ENCODE measurements around the gene PURB. TPM values are rescaled to one million over a fixed set of nuclear protein-coding genes. Genes with fewer than 3 reads are reported as not detected.
A peak's percentile ranks its signal among the peaks of the same experiment; 100 is the strongest.

PURB gene
- polyA plus RNA-seq, 1 donor (not counting 4 experiments of a cell fraction or from before 2014, with no cell fraction given), result 7.7 TPM

- Histone ChIP-seq H3K79me2 (ENCODE audit: control insufficient read depth, insufficient read depth, low read length) (no peaks in the 10 kb centered on the region), H2AFZ (ENCODE audit: control insufficient read depth, low read length) (no peak overlapping the region), H3K9me1 (ENCODE audit: control insufficient read depth, extremely low read depth, insufficient read depth, low read length) (no peaks in the 10 kb centered on the region), H3K36me3 (ENCODE audit: control insufficient read depth in 2 of 2, extremely low read depth in 1 of 2, insufficient read depth in 2 of 2, low read length in 2 of 2) (no peaks in the 10 kb centered on the region), H4K20me1 (ENCODE audit: control insufficient read depth, extremely low read depth, insufficient read depth, low read length) (no peaks in the 10 kb centered on the region), H3K4me1 (ENCODE audit: control insufficient read depth, extremely low read depth, insufficient read depth, low read length) (peaks cover 3% of the 10 kb centered on the region), H3K27ac (ENCODE audit: control insufficient read depth, insufficient read depth, low read length) (no peak overlapping the region), H3K4me3 (ENCODE audit: control insufficient read depth in 2 of 3, extremely low read depth in 1 of 3, insufficient read depth in 2 of 3, low read depth in 1 of 3, low read length in 3 of 3) (no peak overlapping the region), H3K27me3 (ENCODE audit: control insufficient read depth, extremely low read depth, insufficient read depth, low read length) (no peaks in the 10 kb centered on the region), H3K4me2 (ENCODE audit: control insufficient read depth, extremely low read depth, insufficient read depth, low read depth, low read length) (no peak overlapping the region), H3K9me3 (ENCODE audit: control insufficient read depth, low read depth, low read length) (no peaks in the 10 kb centered on the region), H3K9ac (ENCODE audit: control insufficient read depth, extremely low read depth, insufficient read depth, low read length) (no peak overlapping the region)
- TF ChIP-seq CTCF (optimal IDR thresholded peaks at IDR 0.05 in 1 of 3, IDR thresholded peaks at IDR 0.05 in 1 of 3, conservative IDR thresholded peaks at IDR 0.05 in 1 of 3; ENCODE audit: extremely low read depth in 1 of 3, insufficient read depth in 2 of 3, low read length in 3 of 3) (peak in 1 of 3 experiments; percentile 13), EZH2 (IDR thresholded peaks at IDR 0.05; ENCODE audit: low read length) (no peak)
- dilution Hi-C loops (cut with MboI; ENCODE audit: extremely low pct_ligation_motif_present, low sequenced_read_pairs), result no loop called here
- DNase-seq (ENCODE audit: low read depth, low spot score) (no peak), FAIRE-seq (no peak)
Observed at GRCh38 chr7:44858161-44858560, 27.2 kb downstream of the PURB start.

- Histone ChIP-seq H4K20me1 (ENCODE audit: control insufficient read depth, extremely low read depth, insufficient read depth, low read length) (no peaks in the 10 kb centered on the region), H3K9ac (ENCODE audit: control insufficient read depth, extremely low read depth, insufficient read depth, low read length) (no peak overlapping the region), H3K79me2 (ENCODE audit: control insufficient read depth, insufficient read depth, low read length) (no peaks in the 10 kb centered on the region), H3K27ac (ENCODE audit: control insufficient read depth, insufficient read depth, low read length) (no peak overlapping the region), H3K9me3 (ENCODE audit: control insufficient read depth, low read depth, low read length) (no peaks in the 10 kb centered on the region), H3K36me3 (ENCODE audit: control insufficient read depth in 2 of 2, extremely low read depth in 1 of 2, insufficient read depth in 2 of 2, low read length in 2 of 2) (no peaks in the 10 kb centered on the region), H3K4me2 (ENCODE audit: control insufficient read depth, extremely low read depth, insufficient read depth, low read depth, low read length) (no peak overlapping the region), H3K4me1 (ENCODE audit: control insufficient read depth, extremely low read depth, insufficient read depth, low read length) (peaks cover 3% of the 10 kb centered on the region), H3K9me1 (ENCODE audit: control insufficient read depth, extremely low read depth, insufficient read depth, low read length) (no peaks in the 10 kb centered on the region), H2AFZ (ENCODE audit: control insufficient read depth, low read length) (no peak overlapping the region), H3K4me3 (ENCODE audit: control insufficient read depth in 2 of 3, extremely low read depth in 1 of 3, insufficient read depth in 2 of 3, low read depth in 1 of 3, low read length in 3 of 3) (no peak overlapping the region), H3K27me3 (ENCODE audit: control insufficient read depth, extremely low read depth, insufficient read depth, low read length) (no peaks in the 10 kb centered on the region)
- FAIRE-seq (no peak), DNase-seq (ENCODE audit: low read depth, low spot score) (no peak)
- dilution Hi-C loops (cut with MboI; ENCODE audit: extremely low pct_ligation_motif_present, low sequenced_read_pairs), result no loop called here
- TF ChIP-seq EZH2 (IDR thresholded peaks at IDR 0.05; ENCODE audit: low read length) (no peak), CTCF (optimal IDR thresholded peaks at IDR 0.05 in 1 of 3, IDR thresholded peaks at IDR 0.05 in 1 of 3, conservative IDR thresholded peaks at IDR 0.05 in 1 of 3; ENCODE audit: extremely low read depth in 1 of 3, insufficient read depth in 2 of 3, low read length in 3 of 3) (no peak)
Observed at GRCh38 chr7:44854644-44855364, 30.5 kb downstream of the PURB start.
